ENCODE results near the gene ATRNL1.

ATRNL1 gene

DNA sequence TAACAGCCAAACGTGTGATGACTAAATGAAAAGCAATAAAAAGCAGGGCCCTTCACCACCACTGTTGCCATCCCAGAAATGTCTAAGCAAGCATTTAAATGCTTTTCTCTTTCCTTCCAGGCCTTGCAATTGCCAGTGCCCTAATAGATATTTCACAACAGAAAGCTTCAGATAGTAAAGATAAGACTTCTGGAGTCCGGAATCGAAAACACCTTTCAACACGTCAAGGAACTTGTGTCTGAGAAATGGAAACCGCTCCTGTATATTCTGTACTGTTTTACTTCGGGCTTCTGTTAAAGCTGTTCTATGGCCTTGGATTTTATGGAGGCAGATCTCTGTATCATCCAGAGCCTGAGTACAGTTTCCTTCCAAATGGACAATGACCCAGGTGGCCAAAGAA lies 851.4 kb downstream of the ATRNL1 start:
- no peak overlapping the region for H3K27ac ChIP-seq (ENCODE audit: low read depth, low read length, poor library complexity, severe bottlenecking)
- TF ChIP-seq EZH2 (IDR thresholded peaks at IDR 0.05; ENCODE audit: borderline replicate concordance, low read length), result no peak
- TF ChIP-seq, protein P1, sequence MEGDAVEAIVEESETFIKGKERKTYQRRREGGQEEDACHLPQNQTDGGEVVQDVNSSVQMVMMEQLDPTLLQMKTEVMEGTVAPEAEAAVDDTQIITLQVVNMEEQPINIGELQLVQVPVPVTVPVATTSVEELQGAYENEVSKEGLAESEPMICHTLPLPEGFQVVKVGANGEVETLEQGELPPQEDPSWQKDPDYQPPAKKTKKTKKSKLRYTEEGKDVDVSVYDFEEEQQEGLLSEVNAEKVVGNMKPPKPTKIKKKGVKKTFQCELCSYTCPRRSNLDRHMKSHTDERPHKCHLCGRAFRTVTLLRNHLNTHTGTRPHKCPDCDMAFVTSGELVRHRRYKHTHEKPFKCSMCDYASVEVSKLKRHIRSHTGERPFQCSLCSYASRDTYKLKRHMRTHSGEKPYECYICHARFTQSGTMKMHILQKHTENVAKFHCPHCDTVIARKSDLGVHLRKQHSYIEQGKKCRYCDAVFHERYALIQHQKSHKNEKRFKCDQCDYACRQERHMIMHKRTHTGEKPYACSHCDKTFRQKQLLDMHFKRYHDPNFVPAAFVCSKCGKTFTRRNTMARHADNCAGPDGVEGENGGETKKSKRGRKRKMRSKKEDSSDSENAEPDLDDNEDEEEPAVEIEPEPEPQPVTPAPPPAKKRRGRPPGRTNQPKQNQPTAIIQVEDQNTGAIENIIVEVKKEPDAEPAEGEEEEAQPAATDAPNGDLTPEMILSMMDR (IDR thresholded peaks at IDR 0.05; ENCODE audit: low read length), result no peak
- no peaks in the 10 kb centered on the region for H3K4me1 ChIP-seq (ENCODE audit: insufficient read depth, low read length, severe bottlenecking)
- H3K36me3 ChIP-seq (ENCODE audit: insufficient read depth, low read length), result no peaks in the 10 kb centered on the region
- H3F3A ChIP-seq (ENCODE audit: insufficient read depth, low read length), result no peaks in the 10 kb centered on the region
- no peaks in the 10 kb centered on the region for H3K27me3 ChIP-seq (ENCODE audit: insufficient read depth, low read length)
- H2AFZ ChIP-seq (ENCODE audit: low read length), result no peak overlapping the region
- H3K9me3 ChIP-seq (ENCODE audit: low read length), result no peaks in the 10 kb centered on the region
- no peak overlapping the region for H3K4me2 ChIP-seq (ENCODE audit: low read length)
- no peaks in the 10 kb centered on the region for H3K9me2 ChIP-seq (ENCODE audit: low read depth, low read length)
- no peaks in the 10 kb centered on the region for H4K20me1 ChIP-seq (ENCODE audit: insufficient read depth, low read length)
- no peak overlapping the region for H3K4me3 ChIP-seq (ENCODE audit: low read depth, low read length, poor library complexity, severe bottlenecking)
- no peaks in the 10 kb centered on the region for H3K79me2 ChIP-seq (ENCODE audit: insufficient read depth, low read length)
- no peak overlapping the region for H3K9ac ChIP-seq (ENCODE audit: low read length)

DNA sequence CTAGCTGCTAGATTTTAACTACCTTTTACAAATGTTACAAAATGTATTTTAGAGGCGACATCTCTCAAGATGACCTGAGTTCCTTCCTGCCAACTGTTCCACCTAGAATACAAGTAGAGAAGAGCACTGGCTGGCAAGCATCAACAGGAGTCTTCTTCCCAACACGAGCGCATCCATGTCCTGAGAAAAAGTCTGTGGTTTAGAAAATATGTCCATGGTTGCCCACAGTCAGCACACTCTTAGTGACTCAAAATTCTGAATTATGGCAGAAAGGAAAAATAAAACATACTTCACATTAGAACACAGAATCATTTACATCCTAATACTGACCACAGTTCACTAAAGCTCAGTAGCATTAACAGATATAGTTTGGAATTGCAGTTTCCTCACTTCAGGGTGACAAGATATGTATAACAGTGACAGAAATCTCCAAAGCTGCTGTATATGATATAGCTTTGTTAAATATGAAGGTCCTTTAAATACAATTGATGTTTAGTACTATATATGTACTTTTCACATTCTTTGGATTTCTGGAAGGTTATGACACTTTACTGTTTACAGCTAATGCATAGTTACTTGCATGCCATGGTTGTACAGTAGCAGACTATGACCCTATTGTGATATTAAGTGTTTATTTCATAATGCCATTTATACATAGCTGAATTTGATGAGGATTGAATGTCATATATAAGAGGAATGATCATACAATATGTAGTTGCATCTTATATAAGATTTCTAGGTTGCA lies 852.7 kb downstream of the ATRNL1 start:
- H3F3A ChIP-seq (ENCODE audit: insufficient read depth, low read length), result no peaks in the 10 kb centered on the region
- no peak overlapping the region for H3K27ac ChIP-seq (ENCODE audit: low read depth, low read length, poor library complexity, severe bottlenecking)
- H3K9me2 ChIP-seq (ENCODE audit: low read depth, low read length), result no peaks in the 10 kb centered on the region
- TF ChIP-seq, protein P1 (IDR thresholded peaks at IDR 0.05; ENCODE audit: low read length), result no peak
- TF ChIP-seq EZH2 (IDR thresholded peaks at IDR 0.05; ENCODE audit: borderline replicate concordance, low read length), result no peak
- no peak overlapping the region for H3K4me3 ChIP-seq (ENCODE audit: low read depth, low read length, poor library complexity, severe bottlenecking)
- no peak overlapping the region for H3K4me2 ChIP-seq (ENCODE audit: low read length)
- no peaks in the 10 kb centered on the region for H3K9me3 ChIP-seq (ENCODE audit: low read length)
- no peak overlapping the region for H2AFZ ChIP-seq (ENCODE audit: low read length)
- H3K9ac ChIP-seq (ENCODE audit: low read length), result no peak overlapping the region
- H3K4me1 ChIP-seq (ENCODE audit: insufficient read depth, low read length, severe bottlenecking), result no peaks in the 10 kb centered on the region
- no peaks in the 10 kb centered on the region for H3K27me3 ChIP-seq (ENCODE audit: insufficient read depth, low read length)
- no peaks in the 10 kb centered on the region for H4K20me1 ChIP-seq (ENCODE audit: insufficient read depth, low read length)
- no peaks in the 10 kb centered on the region for H3K79me2 ChIP-seq (ENCODE audit: insufficient read depth, low read length)
- no peaks in the 10 kb centered on the region for H3K36me3 ChIP-seq (ENCODE audit: insufficient read depth, low read length)

DNA sequence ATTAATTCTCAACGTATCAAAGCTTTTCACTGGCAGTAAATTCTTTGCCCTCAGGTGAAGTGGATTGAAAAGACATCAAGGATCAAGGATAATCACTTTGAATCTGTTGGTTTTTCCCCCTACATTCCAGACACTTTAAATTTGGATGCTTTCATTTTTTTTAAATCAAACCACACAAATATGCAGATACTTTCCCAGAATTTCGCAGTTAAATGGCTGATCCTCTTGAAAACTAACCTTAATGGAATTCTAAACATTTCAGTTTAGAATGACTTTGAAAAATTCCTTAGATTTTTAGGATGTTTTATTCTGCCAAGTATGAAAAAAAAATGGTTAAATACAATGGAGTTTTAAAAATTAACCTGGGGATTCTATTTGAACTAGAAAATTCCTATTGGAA lies 853.9 kb downstream of the ATRNL1 start:
- H3K4me3 ChIP-seq (ENCODE audit: low read depth, low read length, poor library complexity, severe bottlenecking), result no peak overlapping the region
- no peaks in the 10 kb centered on the region for H3K36me3 ChIP-seq (ENCODE audit: insufficient read depth, low read length)
- H4K20me1 ChIP-seq (ENCODE audit: insufficient read depth, low read length), result no peaks in the 10 kb centered on the region
- H3K27me3 ChIP-seq (ENCODE audit: insufficient read depth, low read length), result no peaks in the 10 kb centered on the region
- no peaks in the 10 kb centered on the region for H3K4me1 ChIP-seq (ENCODE audit: insufficient read depth, low read length, severe bottlenecking)
- H3K9me3 ChIP-seq (ENCODE audit: low read length), result no peaks in the 10 kb centered on the region
- H3F3A ChIP-seq (ENCODE audit: insufficient read depth, low read length), result no peaks in the 10 kb centered on the region
- no peak overlapping the region for H3K4me2 ChIP-seq (ENCODE audit: low read length)
- H3K27ac ChIP-seq (ENCODE audit: low read depth, low read length, poor library complexity, severe bottlenecking), result no peak overlapping the region
- H3K9me2 ChIP-seq (ENCODE audit: low read depth, low read length), result no peaks in the 10 kb centered on the region
- H2AFZ ChIP-seq (ENCODE audit: low read length), result no peak overlapping the region
- no peak overlapping the region for H3K9ac ChIP-seq (ENCODE audit: low read length)
- no peaks in the 10 kb centered on the region for H3K79me2 ChIP-seq (ENCODE audit: insufficient read depth, low read length)
- no peak for TF ChIP-seq EZH2 (IDR thresholded peaks at IDR 0.05; ENCODE audit: borderline replicate concordance, low read length)
- TF ChIP-seq, protein P1 (IDR thresholded peaks at IDR 0.05; ENCODE audit: low read length), result no peak

Measured in OCI-LY1 (cell line).